Measurements from ENCODE around the gene RBM33. TPM values are rescaled to one million over a fixed set of nuclear protein-coding genes. Genes with fewer than 3 reads are reported as not detected.

The RBM33 gene
- total RNA-seq, 1 experiment from 2014 or later: 61.1 TPM

- Histone ChIP-seq H3K27ac (ENCODE audit: low read length) (no peak overlapping the region), H3K4me1 (ENCODE audit: control insufficient read depth, insufficient read depth, low read length) (no peaks in the 10 kb centered on the region), H3K4me3 (ENCODE audit: low read depth in 2 of 2, low read length in 2 of 2) (no peak overlapping the region), H3K36me3 (ENCODE audit: control insufficient read depth, insufficient read depth, low read length) (peaks cover 8% of the 10 kb centered on the region), H3K9me3 (ENCODE audit: control insufficient read depth, insufficient read depth, low read depth, low read length) (no peaks in the 10 kb centered on the region), H3K27me3 (ENCODE audit: control insufficient read depth, insufficient read depth, low read length) (no peaks in the 10 kb centered on the region)
- no peak for ATAC-seq
- in situ Hi-C loops (cut with HindIII; ENCODE audit: low pct_unique_long_range_greater_than_20kb, low sequenced_read_pairs): no loop called here
- ChIA-PET CTCF (no interaction called here), POLR2A (no interaction called here)
- TF ChIP-seq POLR2AphosphoS5 (IDR thresholded peaks at IDR 0.05; ENCODE audit: low read depth, low read length) (no peak), CTCF (IDR thresholded peaks at IDR 0.05) (no peak), SIN3A (IDR thresholded peaks at IDR 0.05; ENCODE audit: borderline replicate concordance, insufficient read depth, low read depth, low read length) (no peak), TCF7L2 (IDR thresholded peaks at IDR 0.05; ENCODE audit: low read depth, low read length) (no peak), REST (IDR thresholded peaks at IDR 0.05; ENCODE audit: insufficient read depth in 1 of 2, low read depth in 2 of 2, low read length in 1 of 2) (no peak)
- no peak for DNase-seq (ENCODE audit: low read depth, low spot score)
- BruUV-seq (replicated peaks): no TSS peak
- intact Hi-C loops (cut with micrococcal nuclease; ENCODE audit: unreplicated experiment): no loop called here
Measured at GRCh38 chr7:155721056-155721455, 76.6 kb downstream of the RBM33 start.

GRCh38 chr7:155722118-155722517 is 77.7 kb downstream of the RBM33 start:
- ChIA-PET CTCF (no interaction called here), POLR2A (no interaction called here)
- no peaks in the 10 kb centered on the region for H3K4me1 ChIP-seq (ENCODE audit: control insufficient read depth, insufficient read depth, low read length)
- TF ChIP-seq REST (IDR thresholded peaks at IDR 0.05; ENCODE audit: insufficient read depth in 1 of 2, low read depth in 2 of 2, low read length in 1 of 2) (no peak), CTCF (IDR thresholded peaks at IDR 0.05) (no peak), SIN3A (IDR thresholded peaks at IDR 0.05; ENCODE audit: borderline replicate concordance, insufficient read depth, low read depth, low read length) (no peak), TCF7L2 (IDR thresholded peaks at IDR 0.05; ENCODE audit: low read depth, low read length) (no peak), POLR2AphosphoS5 (IDR thresholded peaks at IDR 0.05; ENCODE audit: low read depth, low read length) (no peak)
- ATAC-seq (no peak), DNase-seq (ENCODE audit: low read depth, low spot score) (no peak)
- H3K36me3 ChIP-seq (ENCODE audit: control insufficient read depth, insufficient read depth, low read length): peaks cover 8% of the 10 kb centered on the region
- no peak overlapping the region for H3K27ac ChIP-seq (ENCODE audit: low read length)
- no peaks in the 10 kb centered on the region for H3K27me3 ChIP-seq (ENCODE audit: control insufficient read depth, insufficient read depth, low read length)
- intact Hi-C loops (cut with micrococcal nuclease; ENCODE audit: unreplicated experiment): no loop called here
- no TSS peak for BruUV-seq (replicated peaks)
- no peaks in the 10 kb centered on the region for H3K9me3 ChIP-seq (ENCODE audit: control insufficient read depth, insufficient read depth, low read depth, low read length)
- in situ Hi-C loops (cut with HindIII; ENCODE audit: low pct_unique_long_range_greater_than_20kb, low sequenced_read_pairs): no loop called here
- no peak overlapping the region for H3K4me3 ChIP-seq (ENCODE audit: low read depth in 2 of 2, low read length in 2 of 2)
